Stimulated activated CD4-positive, alpha-beta T cell treated with anti-CD3 and anti-CD28 coated beads, Interleukin-1b, Interleukin-23, amount 100 ng/mL, for 48 hours (primary cell): ENCODE data around the gene KIRREL2.
"Not testable (repeated sequence)": the region's sequence is repeated elsewhere in the genome, so short reads cannot be mapped to it uniquely, and the experiment has no call there.

ENCODE experiments used
- DNase-seq: peaks from one replicate; pipeline ENCODE4 v3.0.0-alpha.2; 2020

The KIRREL2 gene

DNA sequence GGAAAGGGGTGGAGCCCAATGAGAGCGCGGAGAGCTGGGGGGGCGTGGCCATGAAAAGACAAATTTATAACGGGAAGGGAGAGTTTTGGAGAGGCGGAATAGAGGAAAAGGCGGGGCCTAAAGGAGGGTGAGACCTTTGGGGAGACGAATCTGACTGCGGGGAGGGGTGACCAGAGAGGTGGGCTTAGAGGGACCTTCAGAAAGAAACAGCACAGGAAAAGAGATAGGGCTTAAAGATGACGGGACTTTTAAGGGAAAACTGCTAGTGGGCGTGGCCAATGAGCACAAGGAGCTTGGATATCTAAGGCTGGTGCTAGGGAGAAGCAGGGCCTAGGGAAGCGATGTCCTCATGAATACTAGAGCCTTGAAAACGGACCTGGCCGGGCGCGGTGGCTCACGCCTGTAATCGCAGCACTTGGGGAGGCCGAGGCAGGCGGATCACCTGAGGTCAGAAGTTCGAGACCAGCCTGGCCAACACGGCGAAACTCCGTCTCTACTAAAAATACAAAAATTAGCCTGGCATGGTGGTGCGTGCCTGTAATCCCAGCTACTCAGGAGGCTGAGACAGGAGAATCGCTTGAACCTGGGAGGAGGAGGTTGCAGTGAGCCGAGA, 13.5 kb downstream of the KIRREL2 start:
- DNase-seq: peak; percentile 75

GRCh38 chr19:35870798-35871197, 14.1 kb downstream of the KIRREL2 start:
- DNase-seq: no peak

DNA sequence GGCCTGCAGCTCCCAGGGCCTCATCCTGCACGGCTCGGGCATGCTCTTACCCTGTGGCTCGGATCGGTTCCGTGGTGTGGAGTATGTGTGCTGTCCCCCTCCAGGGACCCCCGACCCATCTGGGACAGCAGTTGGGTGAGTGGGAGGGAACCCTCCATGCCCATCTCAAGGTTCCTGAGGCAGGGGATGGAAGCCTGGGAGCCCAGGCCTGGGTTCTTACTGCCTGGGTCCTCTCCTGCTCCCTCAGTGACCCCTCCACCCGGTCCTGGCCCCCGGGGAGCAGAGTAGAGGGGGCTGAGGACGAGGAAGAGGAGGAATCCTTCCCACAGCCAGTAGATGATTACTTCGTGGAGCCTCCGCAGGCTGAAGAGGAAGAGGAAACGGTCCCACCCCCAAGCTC, 14.9 kb downstream of the KIRREL2 start:
- no peak for DNase-seq

- no peak for DNase-seq
Observed at GRCh38 chr19:35872180-35872579, 15.5 kb downstream of the KIRREL2 start.

DNA sequence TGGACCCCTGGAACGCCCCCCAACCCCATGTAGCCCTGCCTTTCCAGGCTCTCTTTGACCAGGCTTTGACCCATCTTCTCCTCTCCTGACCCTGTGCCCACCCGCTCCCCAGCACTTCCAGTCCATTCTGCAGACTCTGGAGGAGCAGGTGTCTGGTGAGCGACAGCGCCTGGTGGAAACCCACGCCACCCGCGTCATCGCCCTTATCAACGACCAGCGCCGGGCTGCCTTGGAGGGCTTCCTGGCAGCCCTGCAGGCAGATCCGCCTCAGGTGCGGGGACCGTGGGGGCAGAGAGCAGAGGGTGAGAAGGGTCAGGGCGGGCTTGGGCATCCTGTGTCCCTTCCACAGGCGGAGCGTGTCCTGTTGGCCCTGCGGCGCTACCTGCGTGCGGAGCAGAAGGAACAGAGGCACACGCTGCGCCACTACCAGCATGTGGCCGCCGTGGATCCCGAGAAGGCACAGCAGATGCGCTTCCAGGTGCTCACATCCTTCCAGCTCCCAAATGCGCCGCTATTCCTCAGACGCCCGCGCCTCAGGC, 17.8 kb downstream of the KIRREL2 start:
- DNase-seq: no peak

DNA sequence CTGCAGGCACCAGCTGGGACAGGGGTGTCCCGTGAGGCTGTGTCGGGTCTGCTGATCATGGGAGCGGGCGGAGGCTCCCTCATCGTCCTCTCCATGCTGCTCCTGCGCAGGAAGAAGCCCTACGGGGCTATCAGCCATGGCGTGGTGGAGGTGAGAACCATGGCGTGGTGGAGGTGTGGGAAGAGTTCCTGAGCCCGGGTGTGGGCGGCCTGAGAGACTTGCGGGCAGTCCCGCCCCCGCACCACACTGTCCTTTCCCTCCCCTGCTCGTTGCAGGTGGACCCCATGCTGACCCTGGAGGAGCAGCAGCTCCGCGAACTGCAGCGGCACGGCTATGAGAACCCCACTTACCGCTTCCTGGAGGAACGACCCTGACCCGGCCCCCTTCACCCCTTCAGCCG, 22.4 kb downstream of the KIRREL2 start:
- no peak for DNase-seq

DNA sequence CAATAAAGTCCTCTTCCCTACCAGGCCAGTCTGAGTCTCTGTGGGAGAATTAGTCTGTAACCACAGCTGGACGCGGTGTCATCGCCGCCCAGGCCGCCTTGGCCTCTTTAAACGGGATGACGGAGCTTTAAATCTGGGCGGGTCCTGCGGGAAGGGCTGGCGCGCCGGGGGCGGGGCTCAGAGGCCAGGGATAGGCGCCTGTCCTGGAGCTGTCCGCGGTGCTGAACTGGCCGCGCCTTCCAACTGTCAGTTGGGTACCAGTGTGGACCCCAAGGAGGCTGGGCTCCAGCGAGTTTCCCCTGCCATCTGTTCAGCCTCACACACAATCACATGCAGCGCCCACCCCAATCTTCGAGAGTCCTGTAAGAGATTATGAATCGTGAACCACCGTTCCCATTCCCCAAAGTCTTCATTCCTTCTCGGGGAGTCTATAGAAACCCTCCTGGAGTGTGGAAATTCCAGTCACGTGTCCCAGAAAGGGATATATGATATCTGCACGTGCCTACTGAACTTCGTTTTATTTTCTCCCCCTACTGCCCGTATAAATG, 23.1 kb downstream of the KIRREL2 start:
- DNase-seq: peak; percentile 85

DNA sequence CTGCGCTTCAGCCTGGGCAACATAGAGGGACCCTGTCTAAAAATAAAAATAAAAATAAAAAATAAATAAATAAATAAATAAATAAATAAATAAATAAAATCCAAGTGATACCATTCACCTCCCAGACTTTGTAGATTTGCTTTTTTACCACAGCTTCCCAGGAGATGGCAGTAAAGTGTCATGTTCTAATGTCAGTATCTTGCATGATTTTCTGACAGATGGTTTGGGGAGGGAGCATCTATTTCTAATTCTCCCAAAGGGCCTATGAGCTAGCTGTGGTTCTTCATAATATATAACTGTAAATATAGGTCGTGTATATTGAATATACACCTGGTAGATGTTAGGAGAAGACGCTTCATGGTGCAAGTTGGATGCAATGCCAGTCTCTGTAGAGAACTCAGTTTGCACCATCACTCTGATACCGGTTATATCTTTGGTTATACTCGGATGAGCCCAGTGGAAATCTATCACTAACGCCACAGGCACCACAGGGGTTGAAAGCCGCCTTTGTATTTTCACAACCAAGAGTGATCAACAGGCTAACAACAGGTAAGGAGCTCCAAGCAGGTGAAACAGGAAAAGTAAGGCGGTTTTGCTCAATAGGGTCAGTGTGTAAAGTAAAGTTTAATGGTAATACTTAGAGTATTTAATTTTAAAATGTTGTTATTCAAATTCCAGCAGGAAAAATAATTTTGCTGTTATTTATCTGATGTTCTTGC, 25.6 kb downstream of the KIRREL2 start:
- no peak for DNase-seq

GRCh38 chr19:35883882-35884281, 27.2 kb downstream of the KIRREL2 start:
- DNase-seq: no peak

DNA sequence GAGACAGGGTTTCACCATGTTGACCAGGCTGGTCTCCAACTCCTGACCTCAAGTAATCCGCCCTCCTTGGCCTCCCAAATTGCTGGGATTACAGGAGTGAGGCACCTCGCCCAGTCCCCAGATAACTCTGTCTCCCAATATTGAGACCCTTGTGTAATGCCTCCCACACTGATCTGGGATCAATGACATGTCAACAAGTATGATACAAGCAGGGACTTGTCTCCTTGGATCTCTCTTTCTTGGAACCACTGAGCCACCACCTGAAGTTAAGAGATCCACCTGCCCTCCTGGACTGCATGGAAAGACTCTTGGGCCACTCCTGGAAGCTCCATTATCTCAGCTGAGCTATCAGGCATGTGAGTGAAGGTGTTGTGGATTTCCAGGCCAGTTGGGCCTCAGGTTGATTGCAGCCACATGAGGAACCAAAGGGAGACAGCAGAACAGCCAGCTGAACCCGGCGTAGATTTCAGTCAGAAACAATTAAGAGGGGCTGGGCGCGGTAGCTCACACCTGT, 28.6 kb downstream of the KIRREL2 start:
- no peak for DNase-seq

DNA sequence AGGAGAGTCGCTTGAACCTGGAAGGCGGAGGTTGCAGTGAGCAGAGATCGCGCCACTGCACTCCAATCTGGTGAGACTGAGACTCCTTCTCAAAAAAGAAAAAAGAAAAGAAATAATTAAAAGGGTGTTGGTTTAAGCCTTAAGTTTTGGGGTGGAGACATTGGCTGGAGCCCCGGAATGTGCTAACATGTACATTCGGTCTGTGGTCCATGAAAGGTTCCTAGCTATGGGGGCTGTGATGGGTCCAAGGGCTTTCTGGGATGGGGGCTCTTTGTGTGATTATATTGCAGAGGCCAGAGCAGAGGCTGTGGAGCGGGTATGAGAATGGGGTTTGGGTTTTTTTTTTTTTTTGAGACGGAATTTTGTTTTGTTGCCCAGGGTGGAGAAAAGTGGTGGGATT, 29.2 kb downstream of the KIRREL2 start:
- no peak for DNase-seq

DNA sequence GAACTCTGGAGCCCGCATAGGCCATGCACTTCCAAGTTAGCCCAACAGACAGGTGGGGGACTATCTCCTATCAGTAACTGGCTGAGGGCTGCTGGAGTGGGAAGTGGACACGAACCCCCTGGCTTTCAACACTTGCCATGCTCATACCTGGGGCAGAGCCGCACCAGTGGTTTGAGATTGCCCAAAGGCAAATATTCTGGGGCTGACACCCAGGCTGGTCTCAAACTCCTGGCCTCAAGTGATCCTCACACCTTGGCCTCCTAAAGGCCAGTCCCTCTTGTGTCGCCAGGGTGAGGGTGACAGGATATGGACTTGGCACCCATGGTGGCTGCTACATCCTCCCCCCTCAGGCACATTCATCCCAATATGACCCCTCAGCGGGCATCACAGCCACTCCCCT, 30.5 kb downstream of the KIRREL2 start:
- no peak for DNase-seq

DNA sequence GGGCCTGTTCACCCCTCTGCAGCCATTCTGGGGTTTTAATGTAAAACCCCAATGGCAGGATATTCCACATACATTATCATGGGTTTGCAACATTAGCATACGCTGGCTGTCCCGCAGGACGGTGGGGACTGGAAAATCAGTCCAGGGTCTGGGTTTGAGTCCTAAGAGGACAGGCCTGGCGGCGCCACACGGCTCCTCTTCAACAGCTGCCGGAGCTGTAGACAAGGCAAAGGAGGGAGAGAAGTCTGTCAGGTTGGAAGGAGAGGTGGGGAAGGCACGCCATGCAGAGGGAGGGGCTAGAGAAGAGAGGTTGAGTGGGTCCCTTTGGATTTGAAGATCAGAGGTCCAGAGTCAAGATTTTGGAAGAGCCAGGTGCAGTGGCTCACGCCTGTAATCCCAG, 31.7 kb downstream of the KIRREL2 start:
- DNase-seq: no peak

GRCh38 chr19:35889370-35890112, 32.8 kb downstream of the KIRREL2 start:
- no peak for DNase-seq

DNA sequence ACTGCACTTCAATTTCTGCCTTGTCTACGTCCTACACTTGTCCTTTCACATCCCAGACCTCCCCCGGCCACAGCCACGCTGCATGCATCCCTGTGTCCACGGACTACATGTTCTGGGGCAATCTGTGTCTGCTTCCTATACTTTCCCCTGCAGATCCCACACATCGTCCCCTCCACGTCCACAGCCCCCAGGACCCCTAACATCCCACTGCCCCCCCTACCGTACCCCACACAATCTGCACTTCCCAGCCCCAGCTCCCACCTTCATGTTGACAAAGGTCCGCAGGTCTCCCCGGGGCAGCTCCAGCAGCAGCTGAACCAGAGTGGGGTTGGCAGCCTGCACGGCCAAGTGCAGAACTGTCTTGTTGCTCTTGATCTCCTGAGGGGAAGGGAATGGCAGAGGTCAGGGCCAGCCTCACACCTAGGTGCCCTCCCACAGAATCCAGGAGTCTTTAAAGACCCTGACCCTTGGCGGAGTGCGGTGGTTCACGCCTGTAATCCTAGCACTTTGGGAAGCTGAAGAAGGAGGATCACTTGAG, 33.5 kb downstream of the KIRREL2 start:
- DNase-seq: no peak

DNA sequence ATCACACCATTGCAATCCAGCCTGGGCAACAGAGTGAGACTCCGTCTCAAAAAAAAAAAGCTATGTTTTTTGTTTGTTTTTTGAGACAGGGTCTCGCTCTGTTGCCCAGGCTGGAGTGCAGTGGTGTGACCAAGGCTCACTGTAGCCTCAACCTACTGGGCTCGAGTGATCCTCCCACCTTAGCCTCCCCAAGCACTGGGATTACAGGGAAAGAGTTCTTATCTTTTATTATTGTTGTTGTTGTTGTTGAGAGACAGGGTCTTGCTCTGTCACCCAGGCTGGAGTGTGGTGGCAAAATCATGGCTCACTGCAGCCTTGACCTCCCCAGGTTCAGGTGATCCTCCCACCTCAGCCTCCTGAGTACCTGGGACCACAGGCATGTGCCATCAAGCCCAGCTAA, 35.1 kb downstream of the KIRREL2 start:
- not testable (repeated sequence) for DNase-seq

DNA sequence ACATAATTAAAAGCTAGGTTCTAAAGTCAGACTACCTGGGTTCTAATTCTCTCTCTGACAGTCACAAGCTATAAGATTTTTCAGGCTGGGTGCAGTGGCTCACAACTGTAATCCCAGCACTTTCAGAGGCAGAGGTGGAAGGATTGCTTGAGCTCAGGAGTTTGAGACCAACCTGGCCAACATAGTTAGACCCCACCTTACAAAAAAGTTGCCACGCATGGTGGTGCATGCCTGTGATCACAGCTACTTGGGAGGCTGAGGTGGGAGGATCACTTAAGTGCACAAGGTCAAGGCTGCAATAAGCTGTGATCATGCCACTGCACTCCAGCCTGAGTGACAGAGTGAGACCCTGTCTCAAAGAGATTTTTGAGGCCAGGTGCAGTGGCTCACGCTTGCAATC, 37.6 kb downstream of the KIRREL2 start:
- DNase-seq: no peak

GRCh38 chr19:35895911-35896642, 39.4 kb downstream of the KIRREL2 start:
- DNase-seq: no peak

GRCh38 chr19:35896643-35897040, 39.9 kb downstream of the KIRREL2 start:
- no peak for DNase-seq

DNA sequence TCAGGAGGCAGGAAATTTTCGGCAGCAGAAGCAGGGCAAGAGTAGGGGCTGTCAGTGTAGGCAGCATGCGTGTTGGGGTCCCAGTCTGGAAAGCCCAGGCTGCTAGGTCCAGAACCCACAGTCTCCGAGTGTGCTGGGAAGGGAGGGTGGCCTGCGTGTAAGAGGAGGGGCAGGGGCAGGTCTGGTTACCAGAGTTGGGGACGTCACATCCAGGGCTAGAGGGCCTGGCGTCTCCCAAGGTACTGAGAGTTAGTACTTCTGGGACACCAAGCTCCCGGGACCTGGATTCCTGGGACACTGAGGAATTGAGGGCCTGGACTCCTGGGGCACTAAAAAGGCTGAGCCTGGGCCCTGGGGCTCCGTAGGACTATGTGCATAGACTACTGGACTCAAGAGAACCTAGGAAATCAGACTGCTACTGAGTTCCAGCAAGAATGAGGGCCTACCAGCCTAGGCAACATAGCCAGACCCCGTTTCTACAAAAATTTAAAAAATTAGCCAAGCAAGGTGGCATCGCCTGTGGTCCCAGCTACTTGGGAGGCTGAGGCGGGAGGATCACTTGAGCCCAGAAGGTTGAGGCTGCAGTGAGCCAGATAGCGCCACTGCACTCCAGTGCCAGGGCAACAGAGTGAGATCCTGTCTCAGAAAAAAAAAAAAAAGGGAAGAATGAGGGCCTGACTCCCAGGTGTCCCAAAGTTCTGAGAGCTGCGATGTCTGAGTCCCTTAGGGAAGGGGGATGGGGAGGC, 41.2 kb downstream of the KIRREL2 start:
- DNase-seq: no peak

GRCh38 chr19:35898499-35898809, 41.7 kb downstream of the KIRREL2 start:
- no peak for DNase-seq
